Measurements from ENCODE around the gene CNTRL.

DNA sequence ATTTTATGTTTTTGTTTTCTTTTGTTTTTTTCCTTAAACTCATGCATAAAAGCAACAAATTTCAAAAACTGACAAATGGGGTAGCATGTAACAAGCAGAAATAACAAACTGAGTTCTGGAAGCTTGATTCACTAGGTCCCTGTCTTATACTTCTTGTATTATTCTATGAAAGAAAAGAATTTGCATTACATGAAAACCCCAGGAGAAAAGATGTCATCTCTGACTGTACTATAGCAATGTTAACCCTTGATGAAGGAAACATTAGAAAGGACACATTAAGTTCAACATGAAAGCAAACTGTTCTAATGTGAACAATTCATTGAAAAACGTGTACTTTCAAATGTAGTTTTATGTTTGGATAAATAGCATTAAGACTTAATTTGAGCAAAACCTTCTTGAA is 117.8 kb downstream of the CNTRL start:
- no peak for TF ChIP-seq POLR2A (IDR thresholded peaks at IDR 0.05)
- TF ChIP-seq, protein P1, sequence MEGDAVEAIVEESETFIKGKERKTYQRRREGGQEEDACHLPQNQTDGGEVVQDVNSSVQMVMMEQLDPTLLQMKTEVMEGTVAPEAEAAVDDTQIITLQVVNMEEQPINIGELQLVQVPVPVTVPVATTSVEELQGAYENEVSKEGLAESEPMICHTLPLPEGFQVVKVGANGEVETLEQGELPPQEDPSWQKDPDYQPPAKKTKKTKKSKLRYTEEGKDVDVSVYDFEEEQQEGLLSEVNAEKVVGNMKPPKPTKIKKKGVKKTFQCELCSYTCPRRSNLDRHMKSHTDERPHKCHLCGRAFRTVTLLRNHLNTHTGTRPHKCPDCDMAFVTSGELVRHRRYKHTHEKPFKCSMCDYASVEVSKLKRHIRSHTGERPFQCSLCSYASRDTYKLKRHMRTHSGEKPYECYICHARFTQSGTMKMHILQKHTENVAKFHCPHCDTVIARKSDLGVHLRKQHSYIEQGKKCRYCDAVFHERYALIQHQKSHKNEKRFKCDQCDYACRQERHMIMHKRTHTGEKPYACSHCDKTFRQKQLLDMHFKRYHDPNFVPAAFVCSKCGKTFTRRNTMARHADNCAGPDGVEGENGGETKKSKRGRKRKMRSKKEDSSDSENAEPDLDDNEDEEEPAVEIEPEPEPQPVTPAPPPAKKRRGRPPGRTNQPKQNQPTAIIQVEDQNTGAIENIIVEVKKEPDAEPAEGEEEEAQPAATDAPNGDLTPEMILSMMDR (IDR thresholded peaks at IDR 0.05 in 8 of 11, conservative IDR thresholded peaks at IDR 0.05 in 3 of 11) = no peak
- no peak for TF ChIP-seq POLR2AphosphoS5 (IDR thresholded peaks at IDR 0.05)
